ENCODE data around the gene GSTCD. TPM values are rescaled to one million over a fixed set of nuclear protein-coding genes. Genes with fewer than 3 reads are reported as not detected.

Gene GSTCD, protein sequence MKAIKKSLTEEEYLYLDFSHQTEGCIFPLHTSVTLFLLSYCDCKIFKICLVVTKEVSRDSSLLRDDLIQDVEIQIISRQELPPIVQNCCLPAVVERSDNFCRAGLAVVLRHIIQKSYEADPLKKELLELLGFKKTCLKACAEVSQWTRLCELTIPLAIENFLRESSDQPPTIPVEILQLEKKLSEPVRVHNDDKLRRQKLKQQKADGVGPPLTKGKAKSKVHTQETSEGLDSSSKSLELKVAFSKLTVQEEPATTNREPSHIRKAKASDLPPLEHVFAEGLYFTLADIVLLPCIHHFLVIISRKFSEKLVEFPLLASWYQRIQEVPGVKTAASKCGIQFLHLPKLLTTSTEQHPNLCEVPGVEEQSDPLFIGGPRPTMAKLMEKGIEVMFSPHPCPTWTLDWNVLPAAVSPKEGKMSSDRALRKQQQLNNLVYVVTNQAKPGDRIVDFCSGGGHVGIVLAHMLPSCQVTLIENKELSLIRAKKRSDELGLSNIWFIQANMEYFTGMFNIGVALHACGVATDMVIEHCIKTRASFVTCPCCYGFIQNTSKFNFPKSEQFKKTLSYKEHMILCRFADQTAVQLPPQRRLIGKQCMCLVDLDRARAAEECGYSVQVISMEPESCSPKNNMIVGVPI
- total RNA-seq: 1 to 10 TPM; 7.6 to 8.1 TPM

DNA sequence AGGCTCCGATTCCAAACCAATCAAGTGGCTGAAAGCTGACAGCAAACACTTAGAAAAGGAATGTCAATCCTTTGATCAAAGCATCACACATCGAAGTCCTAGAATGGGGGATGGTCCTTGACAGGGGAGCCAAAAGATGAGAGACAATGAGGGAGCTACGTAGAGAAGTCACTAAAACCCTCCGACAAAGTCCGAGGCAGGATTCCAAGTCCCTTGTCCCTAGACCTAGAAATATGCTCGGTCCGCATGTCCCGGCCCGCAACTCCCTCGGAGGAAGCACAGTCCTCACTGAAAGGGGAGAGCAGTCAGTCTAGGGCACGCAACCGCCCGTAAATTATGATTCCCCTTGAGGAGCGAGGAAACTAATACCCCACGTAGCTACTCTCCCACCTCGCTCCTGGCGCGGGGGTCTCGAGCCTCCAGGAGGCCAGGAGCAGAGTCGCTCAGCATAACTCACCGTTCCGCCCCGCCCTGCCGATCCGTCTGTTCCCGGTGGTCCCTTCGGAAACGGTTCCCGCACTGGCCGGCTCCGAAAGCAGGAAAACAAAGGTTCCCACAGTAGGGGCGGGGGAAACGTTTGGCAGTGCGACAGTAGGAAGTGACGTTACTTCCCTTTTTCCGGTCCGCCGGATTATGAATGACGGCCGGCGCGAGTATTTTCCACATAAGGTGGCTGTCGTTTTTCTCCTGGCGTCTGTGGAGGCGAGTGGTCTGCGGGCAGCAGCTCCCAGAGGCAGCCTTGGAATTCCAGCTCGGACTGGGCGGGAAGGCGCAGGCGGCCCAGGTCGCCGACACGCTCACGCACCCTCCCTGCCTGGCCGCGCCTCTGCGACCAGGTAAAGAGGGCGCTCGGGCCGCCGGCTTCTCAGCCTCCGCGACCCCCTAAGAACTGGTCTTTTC lies at the start of gene GSTCD, which contains the start of gene INTS12:
Gene GSTCD (plus strand): TSS at position 604 of the 900 bp plus-strand sequence. CDS start 8,830 bp downstream, outside the sequence.
Gene INTS12 (minus strand): TSS at position 509 of the 900 bp plus-strand sequence. CDS start 8,684 bp downstream, outside the sequence.

DNA sequence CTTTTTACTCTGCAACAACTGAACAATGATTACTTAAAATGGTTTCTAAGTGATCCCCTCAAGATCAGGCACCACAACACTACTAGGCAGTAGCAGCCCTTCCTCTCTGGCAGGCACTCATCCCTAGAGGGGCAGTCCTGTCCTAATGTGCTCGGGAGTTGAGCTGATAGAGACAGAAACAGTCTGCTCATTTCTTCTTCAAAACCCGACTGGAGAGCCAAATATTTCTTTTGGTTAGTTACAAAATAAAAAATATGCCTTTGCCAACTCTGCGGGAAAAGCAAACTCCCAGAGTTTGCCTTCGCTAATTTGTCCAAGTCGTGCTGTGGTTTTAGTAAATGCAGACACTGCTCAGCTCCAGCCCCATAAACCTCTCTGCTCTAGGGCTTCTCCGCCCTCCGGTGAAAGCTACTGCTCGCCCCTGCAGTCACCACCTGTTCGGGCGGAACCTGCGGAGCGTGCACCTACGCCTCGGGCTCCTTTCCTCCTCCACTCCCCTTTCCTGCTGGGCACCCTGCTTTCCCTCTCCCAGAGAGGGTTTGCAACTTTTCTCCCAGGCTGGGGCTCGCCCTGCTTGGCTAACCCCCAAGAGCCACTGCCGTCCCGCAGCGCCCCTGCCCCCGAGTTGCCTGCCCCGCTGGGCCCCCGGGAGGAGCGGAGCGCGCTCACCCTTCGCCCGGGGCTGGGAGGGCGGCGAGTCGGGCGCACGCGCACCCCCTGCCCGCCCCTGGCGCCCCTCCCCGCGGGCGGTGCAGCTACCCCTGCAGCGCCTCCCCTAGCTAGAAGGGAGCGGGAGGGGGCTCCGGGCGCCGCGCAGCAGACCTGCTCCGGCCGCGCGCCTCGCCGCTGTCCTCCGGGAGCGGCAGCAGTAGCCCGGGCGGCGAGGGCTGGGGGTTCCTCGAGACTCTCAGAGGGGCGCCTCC lies 186.3 kb downstream of the GSTCD start, which contains the start of gene NPNT:
Gene NPNT (plus strand): TSS at position 812 of the 923 bp plus-strand sequence. CDS start 182 bp downstream, outside the sequence.

Other genes with a start within 250 kb of the GSTCD start
- gene PPA2, start 234.7 kb upstream of the GSTCD start, total RNA-seq: 10 to 100 TPM; 57.8 to 59.9 TPM
- not detected for gene ARHGEF38, start 156.2 kb upstream of the GSTCD start, total RNA-seq
- 10 to 100 TPM; 15.0 to 15.9 TPM for gene INTS12, start 95 bp upstream of the GSTCD start, total RNA-seq
- not detected for gene NPNT, start 186.7 kb downstream of the GSTCD start, total RNA-seq